Measurements from ENCODE around the gene BHLHE23.

- TF ChIP-seq EZH2 (IDR thresholded peaks at IDR 0.05) (no peak), POLR2AphosphoS5 (IDR thresholded peaks at IDR 0.05; ENCODE audit: low read depth, low read length) (no peak), EZH2phosphoT487 (IDR thresholded peaks at IDR 0.05; ENCODE audit: borderline replicate concordance) (no peak)
- TF ChIP-seq, protein P1, sequence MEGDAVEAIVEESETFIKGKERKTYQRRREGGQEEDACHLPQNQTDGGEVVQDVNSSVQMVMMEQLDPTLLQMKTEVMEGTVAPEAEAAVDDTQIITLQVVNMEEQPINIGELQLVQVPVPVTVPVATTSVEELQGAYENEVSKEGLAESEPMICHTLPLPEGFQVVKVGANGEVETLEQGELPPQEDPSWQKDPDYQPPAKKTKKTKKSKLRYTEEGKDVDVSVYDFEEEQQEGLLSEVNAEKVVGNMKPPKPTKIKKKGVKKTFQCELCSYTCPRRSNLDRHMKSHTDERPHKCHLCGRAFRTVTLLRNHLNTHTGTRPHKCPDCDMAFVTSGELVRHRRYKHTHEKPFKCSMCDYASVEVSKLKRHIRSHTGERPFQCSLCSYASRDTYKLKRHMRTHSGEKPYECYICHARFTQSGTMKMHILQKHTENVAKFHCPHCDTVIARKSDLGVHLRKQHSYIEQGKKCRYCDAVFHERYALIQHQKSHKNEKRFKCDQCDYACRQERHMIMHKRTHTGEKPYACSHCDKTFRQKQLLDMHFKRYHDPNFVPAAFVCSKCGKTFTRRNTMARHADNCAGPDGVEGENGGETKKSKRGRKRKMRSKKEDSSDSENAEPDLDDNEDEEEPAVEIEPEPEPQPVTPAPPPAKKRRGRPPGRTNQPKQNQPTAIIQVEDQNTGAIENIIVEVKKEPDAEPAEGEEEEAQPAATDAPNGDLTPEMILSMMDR (IDR thresholded peaks at IDR 0.05 in 2 of 3, conservative IDR thresholded peaks at IDR 0.05 in 1 of 3; ENCODE audit: borderline replicate concordance in 1 of 3, insufficient read depth in 1 of 3, low read depth in 2 of 3, low read length in 2 of 3) = no peak
Measured at GRCh38 chr20:63033794-63034709, 27.3 kb upstream of the BHLHE23 start.

All from HCT116 (cell line).